T-helper 2 cell treated with Interferon-gamma antibody and Interleukin-4, amounts not matched to agents 5 μg/mL and 100 μg/mL, for 36 hours (primary cell): ENCODE results near the gene DDX1.

Source experiments
- DNase-seq: peaks from one replicate; pipeline ENCODE4 v3.0.0; 2021; ENCODE audit warnings: low spot score
- H3K27ac Mint-ChIP-seq: one replicate; pipeline ENCODE4 v1.8.0; 2021; ENCODE audit warnings: mild to moderate bottlenecking, mixed read lengths
- H3K27me3 Mint-ChIP-seq: one replicate; pipeline ENCODE4 v1.8.0; 2021; ENCODE audit warnings: low read depth, mixed read lengths
- H3K36me3 Mint-ChIP-seq: one replicate; pipeline ENCODE4 v1.8.0; 2021; ENCODE audit warnings: low read depth, mixed read lengths
- H3K4me1 Mint-ChIP-seq: one replicate; pipeline ENCODE4 v1.8.0; 2021; ENCODE audit warnings: low read depth, mixed read lengths
- H3K4me3 Mint-ChIP-seq: one replicate; pipeline ENCODE4 v1.8.0; 2022; ENCODE audit warnings: mild to moderate bottlenecking, moderate library complexity, mixed read lengths
- H3K9me3 Mint-ChIP-seq: one replicate; pipeline ENCODE4 v1.8.0; 2021; ENCODE audit warnings: mixed read lengths

The DDX1 gene

GRCh38 chr2:15595936-15596335, 4.3 kb downstream of the DDX1 start:
- H3K27me3 Mint-ChIP-seq, result no peaks in the 10 kb centered on the region
- H3K36me3 Mint-ChIP-seq, result peaks cover 33% of the 10 kb centered on the region
- DNase-seq, result no peak
- peaks cover 31% of the 10 kb centered on the region for H3K4me1 Mint-ChIP-seq
- H3K27ac Mint-ChIP-seq, result no peak overlapping the region
- no peaks in the 10 kb centered on the region for H3K9me3 Mint-ChIP-seq
- no peak overlapping the region for H3K4me3 Mint-ChIP-seq

DNA sequence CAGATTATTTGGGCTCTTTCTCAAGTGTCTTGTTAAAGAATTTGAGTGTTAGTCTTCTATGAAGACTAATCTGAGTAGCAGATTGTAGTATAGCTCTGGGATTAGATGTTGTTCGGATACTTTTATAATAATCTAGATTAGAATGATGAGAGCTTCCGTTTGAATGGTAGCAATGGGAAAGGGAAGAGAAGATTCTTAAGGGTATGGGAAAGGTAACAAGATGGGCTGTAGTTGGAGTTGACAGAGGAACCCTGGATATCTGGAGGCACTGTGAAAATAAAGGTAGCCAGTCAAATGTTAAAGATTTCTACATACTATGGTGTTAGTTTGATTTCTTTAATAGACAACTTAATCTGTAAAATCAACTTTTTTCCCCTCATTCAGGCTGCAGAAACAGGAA, 4.7 kb downstream of the DDX1 start:
- Mint-ChIP-seq H3K27ac (no peak overlapping the region), H3K4me3 (no peak overlapping the region), H3K4me1 (peaks cover 27% of the 10 kb centered on the region), H3K27me3 (no peaks in the 10 kb centered on the region), H3K9me3 (no peaks in the 10 kb centered on the region), H3K36me3 (peaks cover 37% of the 10 kb centered on the region)
- no peak for DNase-seq

GRCh38 chr2:15596968-15597367, 5.3 kb downstream of the DDX1 start:
- Mint-ChIP-seq H3K27ac (no peak overlapping the region), H3K36me3 (peaks cover 42% of the 10 kb centered on the region), H3K4me1 (peaks cover 27% of the 10 kb centered on the region), H3K27me3 (no peaks in the 10 kb centered on the region), H3K9me3 (no peaks in the 10 kb centered on the region), H3K4me3 (no peak overlapping the region)
- DNase-seq, result no peak

GRCh38 chr2:15599994-15600393, 8.3 kb downstream of the DDX1 start:
- Mint-ChIP-seq H3K36me3 (peaks cover 65% of the 10 kb centered on the region), H3K27me3 (no peaks in the 10 kb centered on the region), H3K9me3 (no peaks in the 10 kb centered on the region), H3K4me1 (peaks cover 13% of the 10 kb centered on the region), H3K4me3 (no peak overlapping the region), H3K27ac (no peak overlapping the region)
- DNase-seq, result no peak

DNA sequence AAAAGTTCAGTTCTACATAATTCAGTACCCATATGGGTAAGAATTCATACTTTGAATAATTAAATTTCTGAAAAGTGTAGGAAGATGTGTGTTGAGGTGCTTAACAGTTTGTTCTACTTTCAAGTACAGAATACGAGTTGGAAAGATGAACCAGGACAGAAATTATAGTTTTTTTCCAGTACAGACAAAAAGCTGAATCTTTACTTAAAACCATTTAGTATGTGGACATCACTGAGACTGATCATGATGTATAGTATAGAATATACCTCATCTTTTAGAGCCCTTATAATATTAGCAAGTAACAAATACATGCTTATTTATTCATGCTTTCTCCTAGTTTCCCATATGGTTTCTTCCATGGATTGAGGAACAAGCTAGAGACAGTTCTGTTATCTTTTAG, 10.0 kb downstream of the DDX1 start:
- H3K4me1 Mint-ChIP-seq, result peaks cover 4% of the 10 kb centered on the region
- H3K27me3 Mint-ChIP-seq, result no peaks in the 10 kb centered on the region
- H3K36me3 Mint-ChIP-seq, result peaks cover 65% of the 10 kb centered on the region
- no peaks in the 10 kb centered on the region for H3K9me3 Mint-ChIP-seq
- H3K27ac Mint-ChIP-seq, result no peak overlapping the region
- H3K4me3 Mint-ChIP-seq, result no peak overlapping the region
- no peak for DNase-seq

DNA sequence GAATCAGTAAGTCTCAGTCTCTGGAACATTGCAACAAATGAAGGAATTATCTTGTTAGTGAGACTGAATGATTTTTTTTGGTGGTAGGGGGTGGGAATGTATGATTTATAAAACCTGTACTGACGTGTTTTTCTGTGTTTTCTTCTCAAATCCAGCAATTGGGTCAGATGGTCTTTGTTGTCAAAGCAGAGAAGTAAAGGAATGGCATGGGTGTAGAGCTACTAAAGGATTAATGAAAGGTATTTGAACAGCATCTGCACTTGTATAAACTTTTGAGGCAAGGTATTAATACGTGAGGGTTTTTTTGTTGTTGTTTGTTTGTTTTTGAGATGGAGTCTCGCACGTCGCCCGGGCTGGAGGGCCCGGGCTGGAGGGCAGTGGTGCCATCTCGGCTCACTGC, 10.7 kb downstream of the DDX1 start:
- no peaks in the 10 kb centered on the region for H3K9me3 Mint-ChIP-seq
- H3K4me3 Mint-ChIP-seq, result no peak overlapping the region
- H3K4me1 Mint-ChIP-seq, result peaks cover 4% of the 10 kb centered on the region
- peaks cover 63% of the 10 kb centered on the region for H3K36me3 Mint-ChIP-seq
- H3K27ac Mint-ChIP-seq, result no peak overlapping the region
- no peaks in the 10 kb centered on the region for H3K27me3 Mint-ChIP-seq
- DNase-seq, result no peak

DNA sequence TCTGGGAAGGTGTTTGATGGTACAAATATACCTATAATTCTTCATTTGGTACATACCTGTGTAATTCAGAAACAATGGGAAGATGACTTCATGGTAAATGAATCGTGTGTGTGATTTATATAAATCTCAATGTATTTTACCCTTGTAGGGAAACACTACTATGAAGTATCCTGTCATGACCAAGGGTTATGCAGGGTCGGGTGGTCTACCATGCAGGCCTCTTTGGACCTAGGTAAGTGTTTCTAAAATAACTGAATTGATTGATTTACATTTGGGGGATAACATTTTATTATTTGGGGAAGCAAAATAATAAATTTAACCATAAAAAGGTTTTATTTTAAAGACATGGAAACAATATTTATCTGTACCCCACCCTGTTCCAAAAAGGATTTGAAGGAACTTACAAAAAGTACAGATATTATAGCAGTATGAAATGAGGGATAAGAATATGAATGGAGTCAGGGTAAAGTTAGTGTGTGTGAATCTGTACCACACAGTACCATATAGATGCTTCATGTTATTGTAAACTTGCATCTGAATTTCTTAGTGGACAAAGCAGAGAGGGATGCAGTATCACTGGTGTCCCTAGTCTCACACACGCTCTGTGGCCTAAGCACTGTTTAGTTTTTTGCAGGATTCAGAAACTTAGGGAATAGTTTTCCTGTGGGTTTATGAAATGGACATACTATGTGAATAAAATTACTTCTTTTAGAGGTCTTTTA, 11.5 kb downstream of the DDX1 start:
- no peak overlapping the region for H3K4me3 Mint-ChIP-seq
- peaks cover 69% of the 10 kb centered on the region for H3K36me3 Mint-ChIP-seq
- no peaks in the 10 kb centered on the region for H3K27me3 Mint-ChIP-seq
- H3K27ac Mint-ChIP-seq, result no peak overlapping the region
- peaks cover 4% of the 10 kb centered on the region for H3K4me1 Mint-ChIP-seq
- no peak for DNase-seq
- H3K9me3 Mint-ChIP-seq, result no peaks in the 10 kb centered on the region

- Mint-ChIP-seq H3K27me3 (no peaks in the 10 kb centered on the region), H3K4me1 (peaks cover 4% of the 10 kb centered on the region), H3K9me3 (no peaks in the 10 kb centered on the region), H3K36me3 (peaks cover 64% of the 10 kb centered on the region), H3K27ac (no peak overlapping the region), H3K4me3 (no peak overlapping the region)
- DNase-seq, result no peak
Measured at GRCh38 chr2:15603948-15604347, 12.3 kb downstream of the DDX1 start.

GRCh38 chr2:15605721-15606120, 14.1 kb downstream of the DDX1 start:
- no peaks in the 10 kb centered on the region for H3K9me3 Mint-ChIP-seq
- H3K27ac Mint-ChIP-seq, result no peak overlapping the region
- peaks cover 68% of the 10 kb centered on the region for H3K36me3 Mint-ChIP-seq
- DNase-seq, result no peak
- no peaks in the 10 kb centered on the region for H3K4me1 Mint-ChIP-seq
- H3K27me3 Mint-ChIP-seq, result no peaks in the 10 kb centered on the region
- no peak overlapping the region for H3K4me3 Mint-ChIP-seq

GRCh38 chr2:15606481-15607441, 15.1 kb downstream of the DDX1 start:
- peaks cover 59% of the 10 kb centered on the region for H3K36me3 Mint-ChIP-seq
- H3K27ac Mint-ChIP-seq, result no peak overlapping the region
- H3K9me3 Mint-ChIP-seq, result no peaks in the 10 kb centered on the region
- no peak for DNase-seq
- H3K27me3 Mint-ChIP-seq, result no peaks in the 10 kb centered on the region
- H3K4me3 Mint-ChIP-seq, result no peak overlapping the region
- H3K4me1 Mint-ChIP-seq, result no peaks in the 10 kb centered on the region

GRCh38 chr2:15607709-15608391, 16.2 kb downstream of the DDX1 start:
- H3K4me3 Mint-ChIP-seq, result no peak overlapping the region
- no peaks in the 10 kb centered on the region for H3K27me3 Mint-ChIP-seq
- no peak for DNase-seq
- H3K4me1 Mint-ChIP-seq, result no peaks in the 10 kb centered on the region
- peaks cover 53% of the 10 kb centered on the region for H3K36me3 Mint-ChIP-seq
- no peaks in the 10 kb centered on the region for H3K9me3 Mint-ChIP-seq
- H3K27ac Mint-ChIP-seq, result no peak overlapping the region

- Mint-ChIP-seq H3K36me3 (peaks cover 52% of the 10 kb centered on the region), H3K4me3 (no peak overlapping the region), H3K27ac (no peak overlapping the region), H3K4me1 (no peaks in the 10 kb centered on the region), H3K9me3 (no peaks in the 10 kb centered on the region), H3K27me3 (no peaks in the 10 kb centered on the region)
- DNase-seq, result no peak
Measured at GRCh38 chr2:15608392-15608761, 16.7 kb downstream of the DDX1 start.

- no peaks in the 10 kb centered on the region for H3K27me3 Mint-ChIP-seq
- H3K27ac Mint-ChIP-seq, result no peak overlapping the region
- H3K9me3 Mint-ChIP-seq, result no peaks in the 10 kb centered on the region
- no peak overlapping the region for H3K4me3 Mint-ChIP-seq
- no peaks in the 10 kb centered on the region for H3K4me1 Mint-ChIP-seq
- H3K36me3 Mint-ChIP-seq, result peaks cover 52% of the 10 kb centered on the region
- no peak for DNase-seq
Measured at GRCh38 chr2:15609341-15610042, 17.8 kb downstream of the DDX1 start.
